ENCODE measurements around the gene ADARB1.
"Not testable (repeated sequence)": the region's sequence is repeated elsewhere in the genome, so short reads cannot be mapped to it uniquely, and the experiment has no call there.

The ADARB1 gene, protein sequence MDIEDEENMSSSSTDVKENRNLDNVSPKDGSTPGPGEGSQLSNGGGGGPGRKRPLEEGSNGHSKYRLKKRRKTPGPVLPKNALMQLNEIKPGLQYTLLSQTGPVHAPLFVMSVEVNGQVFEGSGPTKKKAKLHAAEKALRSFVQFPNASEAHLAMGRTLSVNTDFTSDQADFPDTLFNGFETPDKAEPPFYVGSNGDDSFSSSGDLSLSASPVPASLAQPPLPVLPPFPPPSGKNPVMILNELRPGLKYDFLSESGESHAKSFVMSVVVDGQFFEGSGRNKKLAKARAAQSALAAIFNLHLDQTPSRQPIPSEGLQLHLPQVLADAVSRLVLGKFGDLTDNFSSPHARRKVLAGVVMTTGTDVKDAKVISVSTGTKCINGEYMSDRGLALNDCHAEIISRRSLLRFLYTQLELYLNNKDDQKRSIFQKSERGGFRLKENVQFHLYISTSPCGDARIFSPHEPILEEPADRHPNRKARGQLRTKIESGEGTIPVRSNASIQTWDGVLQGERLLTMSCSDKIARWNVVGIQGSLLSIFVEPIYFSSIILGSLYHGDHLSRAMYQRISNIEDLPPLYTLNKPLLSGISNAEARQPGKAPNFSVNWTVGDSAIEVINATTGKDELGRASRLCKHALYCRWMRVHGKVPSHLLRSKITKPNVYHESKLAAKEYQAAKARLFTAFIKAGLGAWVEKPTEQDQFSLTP

DNA sequence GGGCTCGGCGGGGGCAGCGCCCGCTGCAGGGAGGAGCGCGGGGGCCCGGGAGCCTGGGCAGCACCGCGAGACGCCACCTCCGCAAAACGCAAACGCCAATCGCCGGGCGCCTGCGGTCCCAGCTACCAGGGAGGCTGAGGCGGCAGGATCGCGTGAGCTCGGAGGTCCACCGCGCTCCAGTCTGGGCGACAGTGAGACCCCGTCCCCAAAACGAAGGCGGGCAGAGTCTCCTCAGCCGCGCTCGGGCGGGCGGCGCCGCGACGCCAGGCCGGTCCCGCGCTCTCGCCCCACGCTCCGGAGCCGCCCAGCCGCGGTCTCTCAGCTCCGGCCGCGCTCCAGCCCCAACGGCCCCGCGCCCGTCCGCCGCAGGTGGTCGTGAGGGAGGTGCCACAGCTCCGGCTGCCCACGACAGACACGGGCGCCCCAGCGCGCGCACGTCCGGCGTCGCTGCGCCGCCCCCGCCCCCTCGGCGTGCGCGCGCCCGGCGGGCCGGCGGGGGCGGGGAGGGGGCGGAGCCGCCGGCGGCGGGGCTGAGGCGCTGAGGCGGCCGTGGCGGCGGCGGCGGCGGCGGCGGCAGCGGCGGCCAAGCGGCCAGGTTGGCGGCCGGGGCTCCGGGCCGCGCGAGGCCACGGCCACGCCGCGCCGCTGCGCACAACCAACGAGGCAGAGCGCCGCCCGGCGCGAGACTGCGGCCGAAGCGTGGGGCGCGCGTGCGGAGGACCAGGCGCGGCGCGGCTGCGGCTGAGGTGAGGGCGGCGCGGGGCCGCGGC lies at the start of gene ADARB1:
Gene ADARB1, plus strand, starts transcription at position 533 of the 770 bp plus-strand sequence. CDS start 97,077 bp downstream, outside the sequence.
- peak; percentile 13 for DNase-seq

DNA sequence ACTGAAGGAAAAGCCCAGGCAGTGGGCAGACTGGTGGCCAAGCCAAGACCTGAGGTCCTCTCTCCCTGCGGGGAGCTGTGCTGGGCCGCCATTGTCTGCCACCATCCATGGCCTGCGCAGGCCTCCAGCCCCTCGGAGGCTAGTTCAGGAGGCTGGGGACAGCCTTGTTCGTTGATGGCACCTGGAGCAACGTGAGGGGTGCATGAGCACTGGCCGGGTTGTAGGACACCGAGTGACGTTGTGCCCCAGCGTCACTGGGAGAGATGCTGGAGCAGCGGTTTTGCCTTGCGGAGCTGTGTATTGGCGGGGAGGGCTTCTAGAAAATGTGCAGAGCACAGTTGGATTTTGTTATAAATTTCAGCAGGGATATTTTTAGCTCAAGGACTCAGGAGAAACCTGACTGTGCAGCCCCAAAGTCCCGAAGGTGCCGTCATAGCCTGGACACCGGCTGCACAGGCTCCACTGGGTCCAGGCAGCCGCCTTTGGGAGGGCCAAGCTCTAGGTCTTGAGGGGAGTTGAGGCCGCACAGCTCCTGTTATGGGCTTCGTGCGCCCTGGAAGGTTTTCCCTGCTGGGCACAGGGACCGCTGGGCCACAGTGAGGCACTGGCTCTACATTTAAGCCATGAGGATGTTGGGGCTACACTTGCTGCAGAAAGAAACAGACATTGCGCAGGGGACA lies 48.2 kb upstream of the ADARB1 start:
- no peak for DNase-seq

DNA sequence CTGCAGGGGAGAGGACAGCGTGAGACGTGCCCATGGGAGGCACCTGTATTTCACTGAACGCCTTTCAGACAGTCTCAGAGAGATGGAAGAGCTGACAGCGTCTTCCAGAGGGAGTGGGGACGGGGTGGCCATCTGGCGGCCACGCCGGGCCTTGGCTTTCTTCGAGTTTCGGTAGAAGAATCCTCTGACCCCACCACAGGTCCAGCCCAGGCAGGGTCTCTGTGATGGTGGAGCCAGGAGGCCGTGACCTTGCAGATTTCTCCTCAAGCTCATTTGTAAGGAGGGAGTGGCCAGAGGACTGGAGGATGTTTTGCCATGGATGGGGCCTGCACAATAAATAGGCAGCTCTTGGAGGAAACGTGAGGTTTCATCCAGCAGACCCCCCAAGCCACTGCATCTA lies 47.6 kb upstream of the ADARB1 start:
- DNase-seq, result no peak

DNA sequence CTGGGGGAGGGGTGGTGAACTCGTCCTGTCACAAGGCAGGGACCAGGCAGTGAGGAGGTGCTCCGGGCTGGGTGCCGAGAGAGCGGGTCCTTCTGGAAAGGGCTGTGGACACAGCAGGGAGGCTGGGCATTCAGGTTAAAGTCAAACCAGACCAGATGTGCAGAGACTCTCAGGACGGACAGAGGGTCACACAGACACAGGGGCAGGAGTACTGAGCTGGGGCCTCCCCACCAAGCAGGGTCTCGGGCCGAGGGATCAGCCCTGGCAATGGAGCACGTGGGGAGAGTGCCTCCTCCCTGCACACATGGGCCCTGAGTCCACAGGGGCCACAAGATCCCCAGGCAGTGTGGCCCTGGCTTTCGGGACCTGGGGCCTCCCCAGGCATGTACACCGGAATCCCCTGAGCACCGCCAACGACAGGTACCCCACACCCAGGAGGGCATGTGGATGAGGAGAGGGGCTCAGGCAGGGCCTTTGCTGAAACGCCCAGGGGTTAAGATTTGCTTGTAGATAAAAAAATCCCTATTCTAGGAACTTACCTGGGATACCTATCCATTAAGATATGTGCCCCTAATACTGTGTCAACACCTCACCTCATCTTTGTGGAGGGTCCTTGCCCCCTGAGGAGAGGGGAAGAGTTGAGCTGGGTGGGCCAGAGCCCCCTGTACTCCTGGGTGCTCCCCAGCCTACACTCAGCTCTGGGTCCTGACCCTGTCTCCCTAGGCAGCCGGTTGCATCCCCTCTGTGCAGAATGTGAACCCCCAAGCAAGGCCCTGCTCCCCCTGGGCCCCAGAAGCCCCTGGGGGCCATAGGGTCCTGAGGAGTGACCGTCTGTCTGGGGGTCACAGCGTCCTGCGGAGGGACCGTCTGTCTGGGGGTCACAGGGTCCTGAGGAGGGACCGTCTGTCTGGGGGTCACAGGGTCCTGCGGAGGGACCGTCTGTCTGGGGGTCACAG lies 46.9 kb upstream of the ADARB1 start:
- DNase-seq, result no peak

DNA sequence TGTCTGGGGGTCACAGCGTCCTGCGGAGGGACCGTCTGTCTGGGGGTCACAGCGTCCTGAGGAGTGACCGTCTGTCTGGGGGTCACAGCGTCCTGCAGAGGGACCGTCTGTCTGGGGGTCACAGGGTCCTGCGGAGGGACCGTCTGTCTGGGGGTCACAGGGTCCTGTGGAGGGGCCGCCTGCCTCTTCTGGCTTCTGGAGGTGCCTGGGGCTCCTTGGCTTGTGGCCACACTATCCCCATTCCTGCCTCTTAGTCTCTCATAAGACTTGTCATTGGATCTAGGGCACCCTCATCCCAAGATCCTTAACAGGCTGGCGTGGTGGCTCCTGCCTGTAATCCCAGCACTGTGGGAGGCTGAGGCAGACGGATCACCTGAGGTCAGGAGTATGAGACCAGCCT lies 45.7 kb upstream of the ADARB1 start:
- DNase-seq, result not testable (repeated sequence)

DNA sequence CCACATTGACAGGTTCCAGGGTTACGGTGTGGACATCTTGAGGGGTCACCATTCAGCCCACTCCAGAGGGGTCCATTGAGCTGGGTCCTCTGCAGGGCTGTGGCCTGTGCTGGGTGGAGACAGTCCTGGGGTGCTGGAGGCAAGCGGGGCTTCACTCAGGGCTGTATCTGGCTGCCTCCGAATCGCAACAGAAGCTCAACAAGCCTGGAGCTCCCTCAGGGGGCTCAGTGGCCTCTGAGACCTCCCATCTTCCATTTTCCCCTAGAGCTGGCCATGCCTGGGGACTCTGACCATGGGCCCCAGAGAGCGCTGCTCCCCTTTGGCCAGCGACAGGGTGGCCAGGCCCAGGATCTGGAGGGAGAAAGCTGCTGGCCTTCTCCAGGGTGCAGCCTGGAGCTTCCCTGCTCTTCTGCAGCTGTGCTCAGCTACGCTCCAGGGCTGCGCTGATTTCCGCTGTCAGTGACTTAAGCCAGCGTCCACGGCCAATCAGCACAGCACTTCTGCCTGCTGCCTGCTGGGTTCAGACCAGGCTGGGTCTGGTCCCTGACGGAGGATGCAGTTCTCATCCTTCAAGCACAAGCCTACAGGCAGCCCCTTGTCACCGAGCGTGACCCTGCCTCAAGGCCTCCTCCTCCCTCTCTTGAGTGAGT lies 45.0 kb upstream of the ADARB1 start:
- DNase-seq, result peak; percentile 57

DNA sequence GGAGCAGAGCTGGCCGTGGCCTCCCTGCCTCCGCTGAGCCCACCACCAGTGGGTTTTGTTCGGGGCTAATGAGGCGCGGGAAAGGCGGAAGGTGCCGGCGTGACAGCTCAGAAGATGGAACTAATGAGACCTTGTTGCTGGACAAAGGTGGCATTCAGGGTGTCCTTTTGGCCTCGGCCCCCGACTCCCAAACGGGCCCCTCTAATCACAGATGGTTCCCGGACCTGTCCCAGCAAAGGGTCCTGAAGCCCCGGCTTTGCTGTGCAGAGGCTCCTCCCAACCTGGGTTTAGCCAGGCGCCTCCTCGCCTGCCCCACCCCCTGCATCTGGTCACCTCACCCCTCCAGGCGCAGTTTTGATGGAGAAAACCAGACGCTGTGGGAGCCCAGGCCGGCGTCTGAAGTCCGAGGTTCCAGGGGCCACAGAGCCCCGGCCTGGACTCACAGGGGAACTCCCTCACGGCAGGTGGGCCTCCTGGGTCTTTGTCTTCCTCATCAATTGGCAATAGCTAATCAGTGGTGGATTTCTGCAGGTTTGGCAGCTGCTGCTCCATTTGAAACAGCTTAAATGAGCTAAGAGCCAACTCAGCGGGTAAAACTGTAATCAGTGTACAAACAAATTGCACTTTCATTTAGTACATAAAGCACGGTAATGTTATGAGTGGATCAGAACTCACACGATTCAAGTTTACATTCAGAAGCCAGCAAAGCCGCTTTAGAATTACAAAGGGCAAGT lies 44.3 kb upstream of the ADARB1 start:
- no peak for DNase-seq

DNA sequence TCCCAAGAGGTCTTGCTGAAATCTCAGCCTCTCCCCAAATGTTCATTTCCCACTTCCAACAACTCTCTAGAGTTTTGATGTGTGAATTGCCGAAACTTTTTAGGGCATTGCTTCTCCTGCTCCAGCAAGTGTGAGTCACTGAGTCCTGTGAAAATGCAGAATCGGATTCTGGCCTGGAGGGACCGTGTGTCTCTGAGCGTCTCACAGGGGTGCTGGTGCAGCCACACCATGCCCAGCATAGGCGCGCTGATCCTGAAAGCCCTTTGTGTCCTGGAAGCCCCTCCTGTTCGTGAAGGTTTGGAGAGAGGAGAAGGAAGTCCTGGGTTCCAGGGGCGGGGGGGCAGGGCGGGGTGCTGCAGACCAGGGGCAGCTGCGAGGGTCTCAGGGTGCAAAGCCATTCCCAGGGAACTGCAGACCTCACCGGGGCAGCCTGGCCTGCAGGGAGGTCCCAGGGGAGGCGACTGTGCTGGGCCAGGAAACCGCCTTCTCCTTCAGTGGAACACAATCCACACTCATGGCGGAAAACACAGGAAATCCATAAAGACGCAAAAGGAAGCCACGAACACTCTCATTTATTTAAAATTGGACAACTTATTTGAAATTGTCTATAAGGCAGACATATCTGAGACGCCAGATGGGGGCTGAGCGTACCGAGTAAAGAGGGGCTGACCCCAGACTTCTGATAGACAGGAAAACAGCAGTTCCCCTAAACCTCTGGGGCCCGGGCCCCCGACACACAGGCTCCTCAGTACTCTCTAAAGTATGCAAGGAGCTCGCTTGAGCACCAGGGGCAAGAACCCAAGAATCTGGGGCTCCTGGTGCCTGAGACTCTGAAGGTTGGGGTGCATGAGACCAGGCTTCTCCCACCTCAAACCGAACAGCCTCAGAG lies 43.5 kb upstream of the ADARB1 start:
- no peak for DNase-seq

DNA sequence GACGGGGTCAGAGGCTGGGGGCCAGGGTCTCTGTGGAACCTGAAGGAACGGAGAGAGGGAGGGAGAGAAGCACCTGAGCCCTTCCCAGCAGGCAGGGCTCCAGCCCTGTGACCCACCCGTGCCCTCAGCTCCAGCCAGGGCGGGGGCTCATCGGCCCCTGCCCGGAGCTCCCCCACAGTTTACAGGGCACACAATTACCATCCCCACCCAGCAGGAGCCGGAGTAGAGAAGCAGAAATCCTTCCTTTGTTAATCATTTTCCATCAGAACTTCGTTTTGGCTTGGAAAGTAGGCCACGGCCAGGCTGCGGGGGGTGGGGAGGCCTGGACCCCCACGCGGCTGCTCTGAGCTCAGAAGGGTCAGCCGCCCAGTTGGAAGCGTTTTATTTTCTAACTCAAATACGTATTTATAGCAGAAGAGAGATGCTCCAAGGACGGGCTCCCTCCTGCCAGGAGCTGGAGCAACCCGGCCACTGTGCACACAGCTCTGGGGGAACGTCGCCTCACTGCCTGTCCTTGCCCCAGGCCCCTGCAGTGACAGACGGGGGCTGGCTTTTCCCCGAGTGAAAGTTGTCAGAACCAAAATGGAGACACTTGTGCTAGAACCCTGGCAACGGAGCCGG lies 42.7 kb upstream of the ADARB1 start:
- DNase-seq, result no peak

DNA sequence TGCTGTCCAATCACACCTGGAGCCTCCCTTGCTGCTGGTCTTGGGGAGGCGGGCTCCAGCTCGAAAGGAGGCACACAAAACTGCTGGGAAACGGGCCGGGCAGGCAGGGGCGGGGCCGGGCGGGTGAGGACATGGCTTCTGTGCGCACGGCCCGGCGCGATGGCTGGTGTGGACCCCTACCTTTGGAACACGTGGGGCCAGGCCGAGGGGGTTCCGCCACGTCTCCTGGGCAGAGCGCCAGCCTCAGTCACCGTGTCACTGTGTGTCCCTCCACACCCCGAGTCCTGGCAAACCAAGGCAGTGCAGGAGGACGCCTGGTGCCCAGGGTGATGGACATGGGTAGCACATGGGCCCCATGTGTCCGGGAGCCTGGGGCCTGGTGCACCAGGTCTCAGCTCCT lies 42.0 kb upstream of the ADARB1 start:
- DNase-seq, result no peak

DNA sequence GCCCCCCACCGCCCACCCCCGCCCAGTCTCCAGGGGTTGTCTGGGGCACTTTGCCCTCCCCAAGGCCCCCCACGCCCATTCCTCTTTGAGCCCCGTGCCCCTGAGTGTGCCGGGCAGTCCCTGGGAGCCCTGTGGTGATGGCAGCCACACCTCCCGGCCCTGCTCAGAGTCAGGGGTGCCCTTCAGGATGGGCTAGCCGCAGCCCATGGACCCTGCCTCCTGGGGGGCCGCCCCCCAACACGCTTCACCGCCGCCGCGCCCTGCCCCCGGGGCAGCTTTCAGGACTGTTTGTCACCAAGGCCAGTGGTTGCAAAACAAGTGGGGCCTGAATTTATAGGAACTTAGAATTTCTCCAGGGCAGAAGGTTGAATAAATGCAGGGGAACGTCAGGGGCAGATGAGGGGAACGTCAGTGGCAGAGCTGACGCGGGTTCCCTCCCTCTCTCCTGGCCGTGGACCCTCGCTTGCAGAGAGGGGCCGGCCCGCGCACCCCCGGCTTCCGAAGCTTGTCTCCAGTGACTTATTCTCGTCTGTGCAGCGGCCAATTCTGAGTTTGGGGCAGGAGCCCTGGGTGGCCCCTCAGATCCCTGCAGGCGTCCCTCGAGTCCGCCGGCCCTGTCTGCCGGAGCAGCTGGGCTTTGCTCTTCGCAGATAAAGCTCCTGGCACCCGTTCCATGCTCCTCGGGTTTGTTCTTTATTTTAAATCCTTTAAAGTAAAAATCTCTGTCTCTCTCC lies 41.2 kb upstream of the ADARB1 start:
- DNase-seq, result no peak

DNA sequence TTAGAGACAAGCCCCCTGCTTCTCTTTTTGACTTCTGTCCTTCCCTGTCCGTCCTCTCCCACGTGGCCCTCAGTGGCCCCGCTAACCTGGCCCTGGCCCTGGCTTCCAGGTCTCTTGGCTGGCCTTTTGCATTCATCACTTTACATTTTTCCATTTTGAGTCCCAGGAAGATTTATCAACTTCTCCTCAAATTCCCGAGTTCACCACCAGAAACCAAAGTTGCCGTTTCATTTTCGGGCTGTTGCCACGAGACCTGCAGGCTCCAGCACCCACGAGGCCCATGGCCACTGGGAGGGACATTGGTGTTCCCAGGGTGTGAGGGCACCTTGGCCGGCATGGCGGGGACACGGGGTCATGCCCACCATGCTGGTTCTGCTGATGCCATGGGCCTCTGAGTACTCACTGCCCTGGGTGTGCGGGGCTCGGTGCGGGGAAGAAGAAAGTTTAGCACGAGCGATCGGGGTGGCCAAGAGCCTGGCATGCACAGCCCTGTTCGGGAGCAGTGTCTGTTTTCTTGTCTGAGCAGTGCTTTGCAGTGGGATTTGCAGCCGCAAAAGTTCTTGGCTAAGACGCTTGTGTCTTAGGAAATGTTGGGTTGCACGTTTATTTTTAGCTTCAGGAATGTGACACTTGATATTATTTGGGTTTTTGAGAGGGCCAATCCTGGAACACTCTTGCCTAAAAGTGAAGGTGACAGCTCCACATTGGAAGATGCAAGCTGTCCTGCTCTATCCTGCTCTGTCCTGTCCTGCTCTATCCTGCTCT lies 40.4 kb upstream of the ADARB1 start:
- DNase-seq, result no peak

DNA sequence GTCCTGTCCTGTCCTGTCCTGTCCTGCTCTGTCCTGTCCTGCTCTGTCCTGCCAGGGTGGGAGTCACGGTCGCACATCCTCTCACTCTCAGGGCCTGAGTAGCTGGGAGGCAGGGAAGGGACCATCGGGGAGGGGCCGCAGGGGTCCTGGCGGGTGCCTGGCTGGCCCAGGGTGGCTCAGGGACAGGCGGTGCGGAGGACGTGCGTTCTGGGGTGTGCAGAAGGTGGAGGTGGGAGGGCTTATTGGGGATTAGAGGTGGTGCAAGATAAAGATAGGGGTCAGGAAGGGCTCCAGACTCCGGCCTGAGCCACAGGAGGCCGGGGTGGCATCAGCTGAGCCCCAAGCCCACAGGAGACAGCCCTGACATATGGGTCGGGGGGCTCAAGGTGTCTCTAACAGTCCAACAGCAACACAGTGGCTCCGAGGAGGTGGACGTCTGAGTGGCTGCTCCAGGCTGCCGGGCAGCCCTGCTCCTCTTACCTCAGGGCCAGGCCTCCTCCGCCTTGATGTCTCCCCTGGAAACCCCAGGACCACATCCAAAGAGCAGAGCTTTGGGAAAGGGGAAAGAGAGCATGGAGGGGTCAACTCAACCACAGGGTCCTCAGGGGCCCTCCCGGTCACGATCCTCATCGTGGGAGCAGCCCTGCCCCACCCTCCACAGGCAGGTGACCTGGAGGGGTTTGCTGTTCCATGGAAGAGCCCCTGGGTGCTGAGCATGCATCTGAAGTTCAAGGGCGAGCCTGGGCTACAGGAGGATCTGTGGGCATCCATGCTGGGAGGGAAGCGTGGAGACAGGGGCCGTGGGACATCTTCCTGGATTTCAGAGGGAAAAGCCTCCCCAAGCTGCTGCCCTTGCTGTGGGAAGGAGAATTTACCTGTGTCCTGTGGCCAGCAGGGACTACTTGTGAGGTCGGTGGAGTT lies 39.6 kb upstream of the ADARB1 start:
- no peak for DNase-seq

DNA sequence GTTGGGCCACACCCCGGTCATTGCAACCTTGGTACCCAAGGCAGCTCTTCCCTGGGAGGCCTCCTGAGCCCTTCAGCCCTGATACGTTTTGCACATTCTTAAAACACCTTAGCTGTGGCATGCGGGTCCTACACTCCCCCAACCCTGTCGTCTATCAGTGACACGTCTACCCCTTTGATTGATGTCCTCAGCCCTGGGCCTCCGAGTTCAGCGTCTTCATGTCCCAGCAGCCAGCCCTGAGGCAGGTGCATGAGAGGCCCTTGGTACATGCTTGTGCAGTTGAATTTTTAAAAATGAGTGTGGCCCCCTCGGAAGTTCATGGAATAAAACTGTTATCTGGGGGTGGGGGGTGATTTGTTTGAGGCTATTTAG lies 38.9 kb upstream of the ADARB1 start:
- no peak for DNase-seq

DNA sequence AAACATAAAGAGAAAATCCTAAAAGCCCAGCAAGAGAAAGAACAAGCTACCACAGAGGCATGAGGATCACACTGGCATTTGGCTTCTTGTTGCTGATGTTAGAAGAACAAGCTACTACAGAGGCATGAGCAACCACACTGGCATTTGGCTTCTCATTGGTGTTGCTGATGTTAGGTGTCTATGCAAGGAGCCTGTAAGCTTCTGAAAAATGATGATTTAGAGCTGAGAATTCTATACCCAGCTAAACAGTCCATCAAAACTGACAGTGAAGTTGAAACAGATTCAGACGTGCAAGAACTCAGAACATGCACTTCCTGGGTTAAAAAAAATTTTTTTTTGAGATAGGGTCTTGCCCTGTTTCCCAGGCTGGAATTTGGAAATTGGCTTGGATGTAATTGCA lies 37.8 kb upstream of the ADARB1 start:
- no peak for DNase-seq

DNA sequence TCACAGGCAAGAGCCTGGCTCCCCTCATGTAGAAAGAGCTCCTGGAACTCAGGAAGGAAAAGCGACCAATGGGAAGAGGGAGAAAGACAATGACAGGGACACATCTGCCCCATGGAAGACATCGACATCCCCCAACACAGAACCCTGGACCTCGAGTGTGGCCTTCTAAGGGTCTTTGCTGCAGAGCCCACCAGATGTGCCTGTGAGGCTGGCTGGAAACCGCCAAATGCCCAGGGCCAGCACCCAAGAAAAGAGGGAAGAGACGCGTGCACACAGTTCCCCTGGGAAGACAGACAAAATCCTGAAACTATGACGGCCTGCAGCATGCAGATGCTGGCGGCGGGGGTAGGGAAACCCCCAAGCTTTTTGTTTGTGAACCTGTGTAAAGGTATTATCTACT lies 36.4 kb upstream of the ADARB1 start:
- DNase-seq, result no peak

All from DMS79 treated with DMSO at 0.1 percent for 48 hours (cell line).